HG03342 (cell line): Measurements from ENCODE around the gene SLC44A3.
"Not testable (repeated sequence)": the region's sequence is repeated elsewhere in the genome, so short reads cannot be mapped to it uniquely, and the experiment has no call there.

ENCODE experiments used
- ATAC-seq: cut with Tn5 transposase; IDR thresholded peaks from one replicate; pipeline ENCODE4 v1.9.1; 2021; ENCODE audit warnings: mild to moderate bottlenecking, moderate library complexity; ENCODE audit not compliant: unreplicated experiment

SLC44A3 gene

GRCh38 chr1:94928293-94928939 is 108.3 kb downstream of the SLC44A3 start:
- no peak for ATAC-seq

GRCh38 chr1:94929351-94930217 is 109.4 kb downstream of the SLC44A3 start:
- ATAC-seq = no peak

- ATAC-seq = no peak
Observed at GRCh38 chr1:94931254-94931841, 111.2 kb downstream of the SLC44A3 start.

GRCh38 chr1:94934551-94934950 is 114.4 kb downstream of the SLC44A3 start:
- no peak for ATAC-seq

GRCh38 chr1:94935034-94935433 is 114.9 kb downstream of the SLC44A3 start:
- ATAC-seq = no peak

- no peak for ATAC-seq
Observed at GRCh38 chr1:94935476-94935875, 115.3 kb downstream of the SLC44A3 start.

- ATAC-seq = no peak
Observed at GRCh38 chr1:94936861-94937620, 116.9 kb downstream of the SLC44A3 start.

GRCh38 chr1:94937820-94938219 is 117.7 kb downstream of the SLC44A3 start:
- no peak for ATAC-seq

- ATAC-seq = no peak
Observed at GRCh38 chr1:94940738-94941137, 120.6 kb downstream of the SLC44A3 start.

GRCh38 chr1:94941480-94941879 is 121.3 kb downstream of the SLC44A3 start:
- ATAC-seq = not testable (repeated sequence)

GRCh38 chr1:94942171-94943128 is 122.3 kb downstream of the SLC44A3 start:
- no peak for ATAC-seq
